MM.1S (cell line): ENCODE measurements around the gene PIP4K2A.

Experiments used
- CTCF ChIP-seq: fragments of 300-600 bp; sonication (generic); IDR thresholded peaks from 2 replicates; pipeline ENCODE4 v1.5.1; 2016; ENCODE audit warnings: antibody characterized with exemption, low read length, mixed read lengths
- EZH2 ChIP-seq: fragments of 300-600 bp; sonication (generic); optimal IDR thresholded peaks from 2 replicates; pipeline ENCODE3; 2017; ENCODE audit warnings: low read depth, mild to moderate bottlenecking, antibody characterized with exemption, low read length, mixed read lengths

- TF ChIP-seq CTCF (no peak), EZH2 (no peak)
These were observed 85.3 kb downstream of the PIP4K2A start for GRCh38 chr10:22629126-22629525.
